Cardiac fibroblast (primary cell): ENCODE measurements around the gene SOX13.

Experiments used
- DNase-seq, 2 donors: peaks; one replicate each; pipeline versions ENCODE4 v3.0.0 to v3.0.0-alpha.2; 2010; ENCODE audit warnings: low read depth in 2 of 2
- H3K4me3 ChIP-seq, 2 donors: replicated peaks in 1 of 2; 1 replicate in 1 of 2; 2 replicates in 1 of 2; pipeline ENCODE4 v1.5.1; 2011; ENCODE audit warnings: low read depth in 2 of 2, low read length in 2 of 2, mild to moderate bottlenecking in 2 of 2, moderate library complexity in 1 of 2
- TF ChIP-seq, protein P1 (sequence below): IDR thresholded peaks from one replicate; pipeline ENCODE4 v1.5.1; 2011; ENCODE audit warnings: low read depth, mild to moderate bottlenecking, low read length, inconsistent platforms

The SOX13 gene

DNA sequence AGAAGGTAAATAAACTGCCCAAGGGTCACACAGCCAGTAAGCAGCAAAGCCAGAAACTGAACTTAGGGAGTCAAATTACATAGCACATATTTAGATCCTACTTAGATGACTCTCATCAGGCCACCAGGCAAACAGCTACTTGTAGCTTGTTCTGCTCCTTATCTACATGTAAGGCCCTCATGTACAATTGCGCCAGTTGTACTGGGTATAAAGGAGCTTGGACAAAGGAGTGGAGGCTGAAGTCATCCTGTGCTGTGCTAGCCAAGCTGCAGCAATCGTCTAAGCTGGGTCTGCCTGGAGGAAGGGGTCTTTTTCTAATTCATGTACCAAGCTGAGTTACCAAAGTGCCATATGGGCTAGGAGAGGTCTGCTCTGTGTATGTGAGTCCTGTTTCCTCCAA, 66.2 kb downstream of the SOX13 start:
- no peak for DNase-seq
- no peak overlapping the region for H3K4me3 ChIP-seq
- TF ChIP-seq, protein P1, sequence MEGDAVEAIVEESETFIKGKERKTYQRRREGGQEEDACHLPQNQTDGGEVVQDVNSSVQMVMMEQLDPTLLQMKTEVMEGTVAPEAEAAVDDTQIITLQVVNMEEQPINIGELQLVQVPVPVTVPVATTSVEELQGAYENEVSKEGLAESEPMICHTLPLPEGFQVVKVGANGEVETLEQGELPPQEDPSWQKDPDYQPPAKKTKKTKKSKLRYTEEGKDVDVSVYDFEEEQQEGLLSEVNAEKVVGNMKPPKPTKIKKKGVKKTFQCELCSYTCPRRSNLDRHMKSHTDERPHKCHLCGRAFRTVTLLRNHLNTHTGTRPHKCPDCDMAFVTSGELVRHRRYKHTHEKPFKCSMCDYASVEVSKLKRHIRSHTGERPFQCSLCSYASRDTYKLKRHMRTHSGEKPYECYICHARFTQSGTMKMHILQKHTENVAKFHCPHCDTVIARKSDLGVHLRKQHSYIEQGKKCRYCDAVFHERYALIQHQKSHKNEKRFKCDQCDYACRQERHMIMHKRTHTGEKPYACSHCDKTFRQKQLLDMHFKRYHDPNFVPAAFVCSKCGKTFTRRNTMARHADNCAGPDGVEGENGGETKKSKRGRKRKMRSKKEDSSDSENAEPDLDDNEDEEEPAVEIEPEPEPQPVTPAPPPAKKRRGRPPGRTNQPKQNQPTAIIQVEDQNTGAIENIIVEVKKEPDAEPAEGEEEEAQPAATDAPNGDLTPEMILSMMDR, result no peak

DNA sequence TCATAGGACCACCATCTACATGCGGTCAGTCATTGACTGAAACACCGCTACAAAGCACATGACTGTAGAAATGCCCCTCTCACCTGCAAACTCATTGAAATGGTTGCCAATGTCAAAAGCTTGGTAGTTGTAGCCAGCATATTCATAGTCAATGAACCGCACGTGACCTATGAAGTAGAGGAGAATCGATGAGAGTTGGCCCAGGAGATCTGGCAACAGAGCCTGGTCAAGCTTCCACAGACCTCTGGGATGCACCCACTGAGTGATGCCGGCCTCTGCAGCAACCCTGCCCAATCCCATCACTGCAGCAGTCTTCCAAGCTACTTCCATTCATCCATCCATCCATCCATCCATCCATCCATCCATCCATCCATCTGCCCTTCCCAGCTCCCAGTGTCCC, 67.0 kb downstream of the SOX13 start:
- TF ChIP-seq, protein P1, result no peak
- DNase-seq, result no peak
- no peak overlapping the region for H3K4me3 ChIP-seq

DNA sequence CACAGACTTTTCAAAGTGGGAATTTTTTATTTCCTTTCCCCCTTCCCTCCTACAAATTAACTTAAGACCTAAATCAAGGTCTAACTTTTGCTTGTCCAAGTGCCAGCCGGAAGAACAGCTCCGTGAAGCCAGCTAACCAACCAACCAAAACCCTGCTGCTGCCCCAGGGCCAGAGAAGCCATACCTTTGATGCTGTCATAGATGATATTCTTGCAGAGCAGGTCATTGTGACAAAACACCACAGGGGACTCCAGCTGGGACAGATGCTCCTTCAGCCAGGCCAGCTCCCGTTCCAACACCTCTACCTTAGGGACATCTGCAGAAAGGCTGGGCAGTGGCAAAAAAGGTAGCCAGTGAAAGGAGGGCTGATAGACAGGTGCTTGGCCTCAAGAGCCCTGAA, 68.2 kb downstream of the SOX13 start:
- no peak overlapping the region for H3K4me3 ChIP-seq
- TF ChIP-seq, protein P1, result no peak

DNA sequence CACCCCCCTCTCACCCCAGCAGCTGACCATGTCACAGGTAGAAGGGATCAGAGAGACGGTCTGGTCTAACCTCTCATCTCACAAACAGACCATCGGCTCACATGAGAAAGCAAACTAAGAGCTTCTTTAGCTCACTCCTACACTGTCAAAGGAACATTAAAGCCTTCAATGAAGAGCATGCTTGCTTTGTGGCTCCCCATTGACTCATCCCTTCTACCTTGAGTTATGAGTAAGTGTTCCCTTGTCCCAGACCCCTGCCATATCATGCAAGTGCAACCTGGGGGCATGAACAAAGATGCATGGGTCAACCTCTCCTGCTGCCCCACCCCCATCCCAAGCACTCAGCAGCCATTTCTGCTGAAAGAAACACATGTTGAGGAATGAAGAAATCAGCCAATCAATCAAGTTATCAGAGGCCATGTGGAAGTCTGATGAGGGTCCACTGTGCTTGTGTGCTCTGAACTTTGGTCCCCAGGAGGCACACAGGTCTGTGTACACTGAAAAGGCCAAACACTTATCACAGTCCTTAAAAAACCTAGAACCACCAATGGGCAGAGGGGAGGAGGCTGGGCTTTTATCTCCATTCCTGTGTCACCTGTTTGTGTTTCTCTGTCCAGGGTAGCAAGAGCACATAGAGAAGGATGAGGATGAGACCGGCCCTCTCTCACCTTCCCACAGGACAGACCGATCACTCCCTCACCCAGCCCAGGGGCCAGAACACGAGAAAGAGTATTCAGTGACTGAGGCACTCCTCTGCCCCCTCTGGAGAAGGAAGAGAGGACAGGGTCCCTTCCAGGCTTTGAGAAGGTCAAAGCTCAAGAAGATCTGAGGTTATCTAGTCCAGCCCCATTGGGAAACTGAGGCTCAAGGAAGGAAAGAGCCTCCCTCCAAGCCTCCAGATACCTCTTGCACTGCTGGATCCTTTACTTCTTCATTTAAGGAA, 69.4 kb downstream of the SOX13 start:
- DNase-seq, result no peak
- TF ChIP-seq, protein P1, result peak; percentile 4
- no peak overlapping the region for H3K4me3 ChIP-seq

More for the DNA sequence above, 68.2 kb downstream of the SOX13 start:
- no peak for DNase-seq

DNA sequence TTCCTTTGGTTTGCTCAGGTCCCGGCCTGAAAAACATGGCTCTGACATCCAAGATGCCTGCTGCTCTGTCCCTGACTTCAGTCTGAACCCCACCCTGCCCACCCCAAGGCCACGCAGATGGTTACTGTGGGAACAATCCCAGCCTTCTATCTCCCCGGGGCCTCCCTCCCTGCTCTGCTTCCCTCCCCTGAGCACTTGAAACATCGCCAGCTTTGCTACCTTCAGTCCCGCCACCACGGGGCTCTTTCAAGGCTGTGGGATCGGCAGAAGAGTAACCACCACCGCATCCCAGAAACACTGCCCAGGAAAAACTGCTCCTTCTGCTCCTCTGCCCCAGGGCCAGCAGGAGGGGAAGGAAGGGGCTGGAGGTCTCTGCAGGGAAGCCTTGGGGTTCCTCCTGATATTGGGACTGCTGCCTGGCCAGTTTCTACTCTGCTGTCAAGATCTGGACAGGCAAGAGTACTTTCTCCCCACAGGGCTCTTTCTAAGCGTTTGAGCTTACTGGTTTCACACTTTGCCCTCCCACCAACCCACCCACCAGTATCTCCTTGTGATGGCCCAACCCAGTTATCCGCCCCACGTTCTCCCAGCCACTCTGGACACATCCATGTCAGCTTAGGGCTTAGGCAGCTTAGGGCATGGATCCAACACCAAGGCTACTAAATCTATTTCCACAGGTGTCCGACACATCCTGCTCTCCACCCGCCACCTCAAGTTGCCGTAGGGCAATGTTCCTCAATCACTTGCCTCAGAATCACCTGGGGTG, 70.5 kb downstream of the SOX13 start:
- H3K4me3 ChIP-seq, result no peak overlapping the region
- TF ChIP-seq, protein P1, result no peak
- DNase-seq, result no peak

DNA sequence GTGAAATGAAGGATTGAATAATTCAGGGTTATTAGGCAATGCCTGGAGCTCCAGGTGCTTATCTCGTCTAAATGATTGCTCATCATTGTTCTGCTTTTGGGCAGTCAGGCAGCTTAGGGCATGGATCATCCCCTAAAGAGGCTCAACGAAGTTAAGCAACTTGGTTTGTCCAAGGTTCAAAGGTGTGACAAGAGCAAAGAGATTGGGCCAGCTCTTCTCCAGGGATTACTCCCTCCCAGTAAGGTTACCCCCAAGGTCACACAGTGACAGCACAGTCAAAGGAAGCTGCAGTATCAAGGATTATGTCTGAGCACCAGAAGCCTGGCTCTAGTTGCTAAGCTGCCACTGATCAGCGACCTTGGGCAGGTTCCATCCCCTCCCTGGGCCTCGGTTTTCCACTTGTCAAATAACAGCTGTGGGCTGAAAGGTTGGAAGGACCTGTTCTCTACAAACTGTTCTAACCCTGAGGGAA, 72.2 kb downstream of the SOX13 start:
- DNase-seq, result no peak
- TF ChIP-seq, protein P1, result no peak
- no peak overlapping the region for H3K4me3 ChIP-seq
